ENCODE results near the gene ESRP2. TPM values are rescaled to one million over a fixed set of nuclear protein-coding genes. Genes with fewer than 3 reads are reported as not detected.
A peak's percentile ranks its signal among the peaks of the same experiment; 100 is the strongest.

Gene ESRP2
- total RNA-seq, 2 experiments from 2014 or later = 0.58 to 0.85 TPM

DNA sequence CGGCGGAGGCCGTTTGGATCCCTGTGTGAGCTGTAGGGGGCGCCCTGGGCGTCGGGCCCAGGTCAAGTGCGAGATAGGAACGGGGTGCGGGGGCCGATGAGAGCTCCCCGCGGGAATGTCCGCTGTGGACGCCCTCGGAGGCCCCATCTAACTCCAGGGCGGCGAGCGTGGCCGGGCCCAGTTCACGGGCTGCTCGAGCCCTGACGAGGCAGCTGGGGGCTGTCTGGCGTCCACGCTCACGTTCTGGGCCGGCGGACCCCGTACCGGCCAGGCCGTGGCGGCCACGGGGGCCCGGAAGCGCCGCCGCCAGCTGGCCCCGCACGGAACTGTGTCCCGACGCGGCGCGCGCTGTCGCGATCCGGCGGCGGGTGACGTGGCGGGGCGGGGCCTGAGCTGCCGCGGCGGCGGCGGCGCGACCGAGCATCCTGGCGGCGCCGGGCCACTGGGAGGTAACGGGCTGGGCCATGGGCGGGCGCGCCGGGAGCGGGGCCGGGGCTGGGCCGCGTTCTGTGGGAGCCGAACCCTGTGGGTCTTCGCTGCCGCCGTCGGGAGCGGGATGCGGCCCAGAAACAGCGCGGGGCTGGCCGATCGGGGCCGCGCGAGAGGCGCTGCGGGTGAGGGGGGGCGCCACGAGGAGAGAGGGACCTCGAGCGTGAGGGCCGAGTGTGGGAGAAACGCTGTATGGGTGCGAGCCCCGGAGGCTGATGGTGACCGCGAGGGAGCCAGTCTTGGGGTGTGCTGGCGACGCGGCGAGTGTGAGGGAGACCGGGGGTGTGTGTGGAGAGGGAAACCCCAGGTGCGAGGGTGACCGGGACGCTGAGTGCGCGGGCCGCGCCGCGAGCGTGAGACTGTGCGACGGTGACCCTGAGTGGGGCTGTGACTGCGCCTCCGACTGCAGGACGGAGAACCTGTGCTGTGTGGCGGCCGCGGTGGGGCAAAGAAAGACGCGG is 28.5 kb upstream of the ESRP2 start, which contains the start of gene SLC7A6:
Gene SLC7A6 (plus strand): TSS at position 399 of the 950 bp plus-strand sequence. CDS start 10,201 bp downstream, outside the sequence.
- peaks cover 26% of the 10 kb centered on the region for H3K36me3 Mint-ChIP-seq (ENCODE audit: low read depth)
- H3K27me3 Mint-ChIP-seq = no peaks in the 10 kb centered on the region
- POLR2A ChIA-PET = interaction anchor here (0.6 to 2.4 kb wide), 13 partner anchors 13 to 785 kb away, joined by 3 to 19 read pairs (median 4); partner anchors contain the start of genes NFATC3, PRMT7 and SLC7A6OS
- intact Hi-C loops (cut with DNase I, micrococcal nuclease) = loop anchor here (1.0 to 10.0 kb wide), 14 partner anchors 12 to 702 kb away; partner anchors contain the start of genes CTCF (in 1 of the 2), NFATC3 (in 1 of the 2), PLA2G15 (in 1 of the 2) and PRMT7 (in 1 of the 2)
- no peaks in the 10 kb centered on the region for H3K9me3 Mint-ChIP-seq (ENCODE audit: low read depth)
- peak within 1 kb of the TSS; percentile 91 for H3K4me3 Mint-ChIP-seq
- CTCF ChIA-PET = interaction anchor here (0.6 to 22.1 kb wide), 32 partner anchors 8 to 503 kb away, joined by 3 to 517 read pairs (median 4); partner anchors contain the start of genes PLA2G15, PRMT7 and SLC7A6OS
- H3K27ac Mint-ChIP-seq = peak within 1 kb of the TSS; percentile 97
- DNase-seq (peak; percentile 92), ATAC-seq (peak; percentile 69)
- H3K4me1 Mint-ChIP-seq = peaks cover 43% of the 10 kb centered on the region

DNA sequence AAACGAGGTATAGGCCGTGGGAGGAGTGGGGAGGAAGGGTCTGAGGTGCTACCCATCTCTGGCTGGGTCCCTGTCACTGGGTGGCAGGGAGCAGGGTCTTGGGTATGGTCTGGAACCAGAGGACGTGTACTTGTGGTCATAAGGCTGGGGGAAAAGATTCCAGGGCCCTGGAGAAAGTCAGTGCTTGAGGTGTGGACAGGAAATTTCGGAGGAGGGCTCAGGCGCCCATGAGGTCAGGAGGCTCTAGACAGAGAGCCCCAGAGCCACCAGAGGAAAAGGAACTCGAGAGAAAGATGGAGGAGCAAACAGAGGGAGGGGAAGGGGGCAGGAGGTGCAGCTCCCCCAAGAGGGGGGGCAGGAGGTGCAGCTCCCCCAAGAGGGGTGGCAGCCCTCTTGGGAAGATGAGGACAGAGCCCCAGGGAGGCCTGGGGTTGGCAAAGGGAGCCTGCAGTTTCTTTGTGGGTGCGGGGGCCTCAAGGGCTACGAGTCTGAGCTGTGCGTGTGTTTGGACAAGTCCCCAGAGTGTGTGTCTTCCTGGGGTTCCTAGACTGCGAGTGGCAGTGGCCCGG is 27.7 kb upstream of the ESRP2 start:
- POLR2A ChIA-PET = interaction anchor here (0.6 to 2.4 kb wide), 12 partner anchors 22 to 784 kb away, joined by 3 to 19 read pairs (median 4); partner anchors contain the start of genes NFATC3, PRMT7 and SLC7A6OS
- no peak for ATAC-seq
- intact Hi-C loops (cut with DNase I, micrococcal nuclease) = loop anchor here (1.0 to 10.0 kb wide), 13 partner anchors 18 to 701 kb away; partner anchors contain the start of genes CTCF (in 1 of the 2), NFATC3 (in 1 of the 2), PLA2G15 (in 1 of the 2) and PRMT7 (in 1 of the 2)
- no peak for DNase-seq
- Mint-ChIP-seq H3K27ac (peak overlapping the region; percentile 91), H3K4me3 (peak overlapping the region; percentile 91), H3K4me1 (peaks cover 35% of the 10 kb centered on the region), H3K27me3 (no peaks in the 10 kb centered on the region), H3K36me3 (ENCODE audit: low read depth) (peaks cover 23% of the 10 kb centered on the region), H3K9me3 (ENCODE audit: low read depth) (no peaks in the 10 kb centered on the region)
- CTCF ChIA-PET = interaction anchor here (0.5 to 22.1 kb wide), 32 partner anchors 8 to 504 kb away, joined by 3 to 517 read pairs (median 4); partner anchors contain the start of genes PLA2G15, PRMT7 and SLC7A6OS

- Mint-ChIP-seq H3K36me3 (ENCODE audit: low read depth) (peaks cover 5% of the 10 kb centered on the region), H3K27ac (no peak overlapping the region), H3K4me3 (no peak overlapping the region), H3K4me1 (peaks cover 20% of the 10 kb centered on the region), H3K9me3 (ENCODE audit: low read depth) (no peaks in the 10 kb centered on the region), H3K27me3 (no peaks in the 10 kb centered on the region)
- ChIA-PET POLR2A (interaction anchor here (0.6 kb wide), 1 partner anchor 198 kb away, joined by 4 read pairs; no protein-coding TSS in a partner anchor), CTCF (interaction anchor here (0.6 to 22.1 kb wide), 8 partner anchors 13 to 122 kb away, joined by 3 to 517 read pairs (median 11); no protein-coding TSS in a partner anchor)
- DNase-seq (no peak), ATAC-seq (no peak)
- intact Hi-C loops (cut with DNase I, micrococcal nuclease) = no loop called here
These were observed 23.3 kb upstream of the ESRP2 start for GRCh38 chr16:68259007-68259825.

GRCh38 chr16:68257906-68258800 is 22.2 kb upstream of the ESRP2 start:
- ATAC-seq (no peak), DNase-seq (no peak)
- no peak overlapping the region for H3K4me3 Mint-ChIP-seq
- H3K27me3 Mint-ChIP-seq = no peaks in the 10 kb centered on the region
- H3K36me3 Mint-ChIP-seq (ENCODE audit: low read depth) = peaks cover 8% of the 10 kb centered on the region
- H3K27ac Mint-ChIP-seq = no peak overlapping the region
- POLR2A ChIA-PET = interaction anchor here (0.6 kb wide), 2 partner anchors 106 to 197 kb away, joined by 4 read pairs; no protein-coding TSS in a partner anchor
- H3K4me1 Mint-ChIP-seq = peaks cover 12% of the 10 kb centered on the region
- no peaks in the 10 kb centered on the region for H3K9me3 Mint-ChIP-seq (ENCODE audit: low read depth)
- intact Hi-C loops (cut with DNase I, micrococcal nuclease) = no loop called here
- CTCF ChIA-PET = interaction anchor here (0.9 to 22.1 kb wide), 3 partner anchors 19 to 68 kb away, joined by 3 to 517 read pairs (median 5); no protein-coding TSS in a partner anchor

GRCh38 chr16:68257251-68257905 is 21.5 kb upstream of the ESRP2 start:
- no peak overlapping the region for H3K27ac Mint-ChIP-seq
- H3K27me3 Mint-ChIP-seq = no peaks in the 10 kb centered on the region
- intact Hi-C loops (cut with DNase I, micrococcal nuclease) = no loop called here
- H3K4me3 Mint-ChIP-seq = no peak overlapping the region
- ATAC-seq = peak; percentile 50
- no peaks in the 10 kb centered on the region for H3K9me3 Mint-ChIP-seq (ENCODE audit: low read depth)
- H3K36me3 Mint-ChIP-seq (ENCODE audit: low read depth) = peaks cover 8% of the 10 kb centered on the region
- CTCF ChIA-PET = interaction anchor here (0.9 to 22.1 kb wide), 3 partner anchors 19 to 69 kb away, joined by 3 to 517 read pairs (median 5); no protein-coding TSS in a partner anchor
- H3K4me1 Mint-ChIP-seq = peaks cover 11% of the 10 kb centered on the region
- POLR2A ChIA-PET = interaction anchor here (0.5 kb wide), 1 partner anchor 18 kb away, joined by 3 read pairs; no protein-coding TSS in a partner anchor
- peak; percentile 36 for DNase-seq

- Mint-ChIP-seq H3K9me3 (ENCODE audit: low read depth) (no peaks in the 10 kb centered on the region), H3K4me1 (peaks cover 7% of the 10 kb centered on the region), H3K4me3 (no peak overlapping the region), H3K27ac (no peak overlapping the region), H3K27me3 (no peaks in the 10 kb centered on the region), H3K36me3 (ENCODE audit: low read depth) (peaks cover 8% of the 10 kb centered on the region)
- ChIA-PET CTCF (interaction anchor here (1.5 kb wide), 1 partner anchor 8 kb away, joined by 3 read pairs; the partner anchor contains the start of gene SLC7A6), POLR2A (no interaction called here)
- intact Hi-C loops (cut with DNase I, micrococcal nuclease) = no loop called here
- no peak for DNase-seq
- ATAC-seq = no peak
These were observed 19.8 kb upstream of the ESRP2 start for GRCh38 chr16:68255712-68256111.

GRCh38 chr16:68253721-68254120 is 17.8 kb upstream of the ESRP2 start:
- Mint-ChIP-seq H3K27me3 (no peaks in the 10 kb centered on the region), H3K9me3 (ENCODE audit: low read depth) (no peaks in the 10 kb centered on the region), H3K36me3 (ENCODE audit: low read depth) (peaks cover 6% of the 10 kb centered on the region), H3K4me1 (peaks cover 7% of the 10 kb centered on the region), H3K4me3 (no peak overlapping the region), H3K27ac (no peak overlapping the region)
- CTCF ChIA-PET = interaction anchor here (0.7 to 1.9 kb wide), 4 partner anchors 8 to 75 kb away, joined by 3 to 6 read pairs (median 4); partner anchors contain the start of gene SLC7A6
- POLR2A ChIA-PET = no interaction called here
- no peak for ATAC-seq
- intact Hi-C loops (cut with DNase I, micrococcal nuclease) = no loop called here
- no peak for DNase-seq

- no peak for DNase-seq
- no peaks in the 10 kb centered on the region for H3K27me3 Mint-ChIP-seq
- no peak overlapping the region for H3K27ac Mint-ChIP-seq
- no peak for ATAC-seq
- CTCF ChIA-PET = interaction anchor here (0.6 to 2.6 kb wide), 4 partner anchors 9 to 76 kb away, joined by 3 to 17 read pairs (median 5); partner anchors contain the start of gene SLC7A6
- intact Hi-C loops (cut with DNase I, micrococcal nuclease) = no loop called here
- no peak overlapping the region for H3K4me3 Mint-ChIP-seq
- POLR2A ChIA-PET = no interaction called here
- H3K9me3 Mint-ChIP-seq (ENCODE audit: low read depth) = no peaks in the 10 kb centered on the region
- H3K36me3 Mint-ChIP-seq (ENCODE audit: low read depth) = peaks cover 4% of the 10 kb centered on the region
- peaks cover 4% of the 10 kb centered on the region for H3K4me1 Mint-ChIP-seq
These were observed 16.5 kb upstream of the ESRP2 start for GRCh38 chr16:68252383-68252782.

DNA sequence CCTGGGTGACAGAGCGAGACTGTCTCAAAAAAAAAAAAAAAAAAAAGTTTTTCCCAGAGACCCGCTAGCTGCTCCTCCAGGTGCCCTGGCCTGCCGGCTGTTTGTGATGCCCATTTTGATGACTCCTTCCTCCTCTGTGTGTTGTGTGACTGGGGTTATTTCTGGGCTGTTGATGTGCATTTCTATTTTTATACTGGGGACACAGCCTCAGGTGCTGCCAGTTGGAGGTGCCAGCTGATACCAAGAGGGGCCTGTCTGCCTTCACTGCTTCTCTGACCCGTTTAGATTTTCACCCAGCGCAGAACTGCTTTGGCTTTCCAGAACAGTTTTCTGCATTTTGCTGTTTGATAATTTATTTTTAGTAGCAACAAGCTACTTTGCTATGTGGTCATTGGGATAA is 15.9 kb upstream of the ESRP2 start:
- Mint-ChIP-seq H3K36me3 (ENCODE audit: low read depth) (peaks cover 4% of the 10 kb centered on the region), H3K4me1 (peaks cover 2% of the 10 kb centered on the region), H3K27ac (no peak overlapping the region), H3K4me3 (no peak overlapping the region), H3K27me3 (no peaks in the 10 kb centered on the region), H3K9me3 (ENCODE audit: low read depth) (no peaks in the 10 kb centered on the region)
- intact Hi-C loops (cut with DNase I, micrococcal nuclease) = no loop called here
- ChIA-PET POLR2A (no interaction called here), CTCF (interaction anchor here (0.6 to 2.6 kb wide), 8 partner anchors 10 to 77 kb away, joined by 3 to 17 read pairs (median 4); partner anchors contain the start of gene SLC7A6)
- no peak for DNase-seq
- no peak for ATAC-seq

All from activated CD4-positive, alpha-beta T cell treated with anti-CD3 and anti-CD28 coated beads for 36 hours (primary cell).